HCT116 (cell line): ENCODE measurements around the gene APOBEC3B. TPM values are rescaled to one million over a fixed set of nuclear protein-coding genes. Genes with fewer than 3 reads are reported as not detected.

Source experiments
- ATAC-seq: fragments of 200-7000 bp; cut with Tn5 transposase; 2 replicates; pipeline ENCODE4 v1.9.1; 2020; ENCODE audit warnings: mild to moderate bottlenecking, moderate library complexity
- BruUV-seq: library from RNA; stranded (reverse); fragments of 400-500 nt; replicated peaks from 2 replicates; lab custom pipeline; 2021; lab: Mats Ljungman, UMichigan
- CTCF ChIA-PET: fragments of 300-600 bp; sonication (Branson Sonifier 250); formaldehyde crosslinking; loops from one replicate; lab custom pipeline; 2021; ENCODE audit warnings: antibody characterized with exemption; lab: Charles Lee
- POLR2A ChIA-PET: fragments of 300-600, 350-600 bp; sonication (Branson Sonifier 250); formaldehyde crosslinking; loops from one replicate; lab custom pipeline; 2021; ENCODE audit warnings: antibody characterized with exemption; lab: Charles Lee
- RAD21 ChIA-PET, 2 experiments: fragments of 300-600 bp; sonication (Branson Sonifier 250); formaldehyde crosslinking; loops; one replicate each; lab custom pipeline; 2023; ENCODE audit warnings: low total read pairs in 2 of 2; ENCODE audit not compliant: uncharacterized antibody in 2 of 2, unreplicated experiment in 2 of 2, low non-redundant PET in 1 of 2; lab: Charles Lee
- DNase-seq: peaks from one replicate; pipeline ENCODE4 v3.0.0-alpha.2; 2010; ENCODE audit warnings: low read depth, low spot score
- H2AFZ ChIP-seq: fragments of 200-600 bp; shearing (Covaris generic), sonication (generic); 2 replicates; pipeline ENCODE4 v1.6.1; 2017; ENCODE audit warnings: low read depth, mixed run types, mixed read lengths, antibody characterized with exemption, low read length; ENCODE audit not compliant: poor library complexity, severe bottlenecking
- H3K27ac ChIP-seq: 2 replicates; pipeline ENCODE4 v1.5.1; 2012; ENCODE audit warnings: low read depth, low read length
- H3K27me3 ChIP-seq: fragments of 200-600 bp; sonication (generic); 2 replicates; pipeline ENCODE4 v1.6.1; 2016; ENCODE audit warnings: mixed run types, low read length, mixed read lengths; ENCODE audit not compliant: insufficient read depth
- H3K36me3 ChIP-seq, 2 experiments: fragments of 200-500 bp in 1 of 2; fragments of 200-600 bp in 1 of 2; sonication (Bioruptor generic) in 1 of 2; sonication (generic) in 1 of 2; 2 replicates each; pipeline versions ENCODE4 v1.5.1 to v1.6.1; 2014 to 2016; ENCODE audit warnings: low read length in 2 of 2, inconsistent platforms in 1 of 2, mixed read lengths in 1 of 2, mixed run types in 1 of 2; ENCODE audit not compliant: insufficient read depth in 2 of 2, control insufficient read depth in 1 of 2
- H3K4me1 ChIP-seq, 2 experiments: fragments of 200-600 bp in 1 of 2; sonication (generic) in 1 of 2; 2 replicates each; pipeline versions ENCODE4 v1.5.1 to v1.6.1; 2012 to 2017; ENCODE audit warnings: low read length in 2 of 2, inconsistent platforms in 1 of 2, mild to moderate bottlenecking in 1 of 2, mixed read lengths in 1 of 2, mixed run types in 1 of 2, moderate library complexity in 1 of 2; ENCODE audit not compliant: insufficient read depth in 2 of 2, control insufficient read depth in 1 of 2
- H3K4me2 ChIP-seq: fragments of 200-600 bp; sonication (generic); 2 replicates; pipeline ENCODE4 v1.6.1; 2017; ENCODE audit warnings: mixed run types, low read length, mixed read lengths
- H3K4me3 ChIP-seq, 2 experiments: fragments of 200-600 bp in 1 of 2; sonication (generic) in 1 of 2; replicated peaks in 1 of 2; 2 replicates each; pipeline ENCODE4 v1.5.1; 2011 to 2016; ENCODE audit warnings: low read length in 2 of 2, control low read depth in 1 of 2, low read depth in 1 of 2, mild to moderate bottlenecking in 1 of 2, mixed read lengths in 1 of 2, mixed run types in 1 of 2
- H3K79me2 ChIP-seq: fragments of 200-600 bp; sonication (generic); 2 replicates; pipeline ENCODE4 v1.6.1; 2017; ENCODE audit warnings: mild to moderate bottlenecking, mixed run types, low read length, moderate library complexity, mixed read lengths; ENCODE audit not compliant: insufficient read depth
- H3K9ac ChIP-seq: fragments of 200-600 bp; sonication (generic); 2 replicates; pipeline ENCODE4 v1.6.1; 2016; ENCODE audit warnings: low read length, mixed read lengths
- H3K9me2 ChIP-seq: fragments of 200-600 bp; sonication (generic), shearing (Covaris generic); 2 replicates; pipeline ENCODE4 v1.6.1; 2017; ENCODE audit warnings: mixed run types, mild to moderate bottlenecking, moderate library complexity; ENCODE audit not compliant: insufficient read depth
- H3K9me3 ChIP-seq, 2 experiments: fragments of 200-500 bp in 1 of 2; fragments of 200-600 bp in 1 of 2; sonication (Bioruptor generic) in 1 of 2; sonication (generic) in 1 of 2; 2 replicates each; pipeline ENCODE4 v1.6.1; 2014 to 2017; ENCODE audit warnings: low read length in 2 of 2, mixed read lengths in 2 of 2, inconsistent platforms in 1 of 2, low read depth in 1 of 2, mild to moderate bottlenecking in 1 of 2, mixed run types in 1 of 2, moderate library complexity in 1 of 2; ENCODE audit not compliant: control insufficient read depth in 1 of 2, insufficient read depth in 1 of 2
- H4K20me1 ChIP-seq: fragments of 200-600 bp; sonication (generic), shearing (Covaris generic); 2 replicates; pipeline ENCODE4 v1.6.1; 2017; ENCODE audit warnings: mixed run types, mild to moderate bottlenecking, moderate library complexity; ENCODE audit not compliant: insufficient read depth
- ATF3 ChIP-seq: IDR thresholded peaks from 2 replicates; pipeline ENCODE4 v1.6.1; 2012
- EGR1 ChIP-seq: IDR thresholded peaks from 2 replicates; pipeline ENCODE4 v1.6.1; 2012; ENCODE audit warnings: low read depth
- ELF1 ChIP-seq: IDR thresholded peaks from 2 replicates; pipeline ENCODE4 v1.6.1; 2012; ENCODE audit warnings: low read depth, borderline replicate concordance
- EZH2phosphoT487 ChIP-seq: fragments of 200-600 bp; IDR thresholded peaks from 2 replicates; pipeline ENCODE4 v1.6.1; 2018; ENCODE audit warnings: antibody characterized with exemption, borderline replicate concordance
- FOSL1 ChIP-seq: IDR thresholded peaks from 2 replicates; pipeline ENCODE4 v1.6.1; 2012; ENCODE audit warnings: low read depth
- JUND ChIP-seq: IDR thresholded peaks from 2 replicates; pipeline ENCODE4 v1.6.1; 2012
- MAX ChIP-seq: IDR thresholded peaks from 2 replicates; pipeline ENCODE4 v1.6.1; 2012
- POLR2A ChIP-seq: IDR thresholded peaks from 2 replicates; pipeline ENCODE4 v1.7.0; 2011; ENCODE audit warnings: borderline replicate concordance; ENCODE audit not compliant: insufficient read depth, insufficient read length; ENCODE audit errors: extremely low read depth
- RAD21 ChIP-seq: IDR thresholded peaks from 2 replicates; pipeline ENCODE4 v1.6.1; 2012; ENCODE audit warnings: low read depth, mild to moderate bottlenecking
- SP1 ChIP-seq: IDR thresholded peaks from 2 replicates; pipeline ENCODE4 v1.6.1; 2012; ENCODE audit warnings: low read depth
- TCF7L2 ChIP-seq: IDR thresholded peaks from 2 replicates; pipeline ENCODE4 v1.7.0; 2011; ENCODE audit warnings: borderline replicate concordance, inconsistent platforms; ENCODE audit not compliant: insufficient read depth, insufficient read length; ENCODE audit errors: extremely low read depth
- ZBTB33 ChIP-seq: IDR thresholded peaks from 2 replicates; pipeline ENCODE4 v1.6.1; 2011; ENCODE audit warnings: mild to moderate bottlenecking, low read length, moderate library complexity; ENCODE audit not compliant: insufficient replicate concordance; ENCODE audit errors: extremely low read depth
- ZFX ChIP-seq: fragments of 450-650 bp; IDR thresholded peaks from 2 replicates; pipeline ENCODE4 v1.6.1; 2017
- ZNF274 ChIP-seq: fragments of 200-500 bp; sonication (Bioruptor generic); IDR thresholded peaks from 2 replicates; pipeline ENCODE4 v1.6.1; 2014; ENCODE audit warnings: mild to moderate bottlenecking, low read depth, low read length, inconsistent platforms
- intact Hi-C: fragments of 100-400 bp; cut with micrococcal nuclease; formaldehyde crosslinking; loops from 2 replicates; pipeline ENCODE4 v1.10.0; 2022
- total RNA-seq: library from RNA; stranded (reverse); gene quantifications from one replicate; pipeline ENCODE4 v1.2.1, GENCODE V29; 2021; ENCODE audit not compliant: unreplicated experiment

Gene APOBEC3B
- total RNA-seq, 1 experiment from 2014 or later: 10.3 TPM

- TF ChIP-seq MAX (no peak), POLR2A (no peak)
Observed at GRCh38 chr22:38971791-38972190, 10.4 kb upstream of the APOBEC3B start (continued).

GRCh38 chr22:38972558-38972957 is 9.6 kb upstream of the APOBEC3B start:
- ATAC-seq (no peak), DNase-seq (no peak)
- intact Hi-C loops: no loop called here
- H3K27me3 ChIP-seq: no peaks in the 10 kb centered on the region
- H2AFZ ChIP-seq: no peak overlapping the region
- no peak overlapping the region for H3K4me3 ChIP-seq
- ChIA-PET CTCF (interaction anchor here (0.8 kb wide), 1 partner anchor 9 kb away, joined by 3 read pairs; the partner anchor contains the start of gene APOBEC3B), RAD21 (no interaction called here), POLR2A (no interaction called here)
- BruUV-seq: no TSS peak
- no peaks in the 10 kb centered on the region for H3K9me2 ChIP-seq
- H3K79me2 ChIP-seq: no peaks in the 10 kb centered on the region
- no peak overlapping the region for H3K9ac ChIP-seq
- no peaks in the 10 kb centered on the region for H3K36me3 ChIP-seq
- no peaks in the 10 kb centered on the region for H3K9me3 ChIP-seq
- no peaks in the 10 kb centered on the region for H3K4me1 ChIP-seq
- no peaks in the 10 kb centered on the region for H4K20me1 ChIP-seq
- H3K27ac ChIP-seq: no peak overlapping the region
- TF ChIP-seq ZFX: no peak
- TF ChIP-seq ZBTB33: no peak
- TF ChIP-seq RAD21: no peak
- no peak for TF ChIP-seq ELF1
- TF ChIP-seq ATF3: no peak
- no peak for TF ChIP-seq EGR1
- TF ChIP-seq TCF7L2: no peak
- TF ChIP-seq SP1: no peak
- TF ChIP-seq ZNF274: no peak
- no peak for TF ChIP-seq JUND
- no peak for TF ChIP-seq FOSL1
- TF ChIP-seq EZH2phosphoT487: no peak
- H3K4me2 ChIP-seq: no peak overlapping the region
